Cardiac fibroblast (primary cell): ENCODE data around the gene HIVEP3.

Source experiments
- DNase-seq, 2 donors: peaks; one replicate each; pipeline versions ENCODE4 v3.0.0 to v3.0.0-alpha.2; 2010; ENCODE audit warnings: low read depth in 2 of 2
- H3K4me3 ChIP-seq, 2 donors: replicated peaks in 1 of 2; 1 replicate in 1 of 2; 2 replicates in 1 of 2; pipeline ENCODE4 v1.5.1; 2011; ENCODE audit warnings: low read depth in 2 of 2, low read length in 2 of 2, mild to moderate bottlenecking in 2 of 2, moderate library complexity in 1 of 2
- CTCF ChIP-seq: IDR thresholded peaks from one replicate; pipeline ENCODE4 v1.5.1; 2011; ENCODE audit warnings: low read depth, mild to moderate bottlenecking, low read length, inconsistent platforms

HIVEP3 gene

GRCh38 chr1:41580021-41580420, 338.7 kb downstream of the HIVEP3 start:
- DNase-seq, result no peak
- no peak overlapping the region for H3K4me3 ChIP-seq

GRCh38 chr1:41578712-41579335, 339.9 kb downstream of the HIVEP3 start:
- H3K4me3 ChIP-seq, result no peak overlapping the region
- TF ChIP-seq CTCF, result peak; percentile 47
- DNase-seq, result peak; percentile 25 to 27

More at GRCh38 chr1:41580021-41580420, 338.7 kb downstream of the HIVEP3 start:
- TF ChIP-seq CTCF, result no peak

- peak in 1 of 2 donors; percentile 22 for DNase-seq
- H3K4me3 ChIP-seq, result no peak overlapping the region
- TF ChIP-seq CTCF, result no peak
Observed at GRCh38 chr1:41576620-41577019, 342.1 kb downstream of the HIVEP3 start.

- no peak for DNase-seq
- H3K4me3 ChIP-seq, result no peak overlapping the region
- no peak for TF ChIP-seq CTCF
Observed at GRCh38 chr1:41576206-41576605, 342.5 kb downstream of the HIVEP3 start.

DNA sequence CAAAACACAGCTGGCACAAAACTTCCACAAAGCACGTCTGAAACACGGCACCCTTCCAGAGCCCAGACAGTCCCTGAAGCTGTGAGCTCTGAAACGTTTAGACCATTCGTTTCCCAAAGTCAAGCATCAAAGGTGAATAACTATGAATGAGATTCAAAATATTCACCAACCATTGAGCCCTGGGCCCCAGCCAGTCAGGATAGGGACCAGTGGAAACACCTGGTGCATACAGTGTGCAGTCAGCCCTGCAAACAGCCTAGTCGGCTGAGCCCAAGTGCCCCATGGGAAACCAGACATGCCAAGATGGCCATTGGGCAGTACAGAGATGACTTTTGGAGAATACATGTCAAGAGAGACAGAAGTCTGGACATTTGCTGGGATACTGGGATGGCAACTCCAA, 343.9 kb downstream of the HIVEP3 start:
- DNase-seq, result no peak
- no peak for TF ChIP-seq CTCF
- no peak overlapping the region for H3K4me3 ChIP-seq

- peak; percentile 88 for DNase-seq
- H3K4me3 ChIP-seq, result no peak overlapping the region
Observed at GRCh38 chr1:41573785-41574713, 344.7 kb downstream of the HIVEP3 start.

More at GRCh38 chr1:41573785-41574713, 344.7 kb downstream of the HIVEP3 start:
- peak; percentile 94 for TF ChIP-seq CTCF
